A673 (cell line): ENCODE data around the gene TINAGL1. TPM values are rescaled to one million over a fixed set of nuclear protein-coding genes. Genes with fewer than 3 reads are reported as not detected.

Experiments
- BruUV-seq: library from RNA; stranded (reverse); fragments of 400-500 nt; replicated peaks from 2 replicates; lab custom pipeline; 2021; lab: Mats Ljungman, UMichigan
- CTCF ChIA-PET: fragments of 300-600 bp; sonication (Branson Sonifier 250); formaldehyde crosslinking; loops from one replicate; lab custom pipeline; 2022; ENCODE audit warnings: antibody characterized with exemption; lab: Charles Lee
- POLR2A ChIA-PET: fragments of 300-600 bp; sonication (Branson Sonifier 250); formaldehyde crosslinking; loops from one replicate; lab custom pipeline; 2022; ENCODE audit warnings: antibody characterized with exemption; ENCODE audit not compliant: low non-redundant PET; lab: Charles Lee
- DNase-seq: peaks from one replicate; pipeline ENCODE4 v3.0.0-alpha.2; 2015; ENCODE audit warnings: low spot score
- H3K27ac ChIP-seq: fragments of 200-600 bp; sonication (generic); 2 replicates; pipeline ENCODE4 v1.5.1; 2016; ENCODE audit warnings: mixed run types, low read depth, mild to moderate bottlenecking, mixed read lengths, antibody characterized with exemption, low read length; ENCODE audit not compliant: poor library complexity, severe bottlenecking
- H3K27me3 ChIP-seq: fragments of 200-600 bp; sonication (generic); replicated peaks from 2 replicates; pipeline ENCODE4 v1.6.1; 2017; ENCODE audit warnings: mixed run types, low read depth, mild to moderate bottlenecking, mixed read lengths, antibody characterized with exemption, low read length; ENCODE audit not compliant: insufficient read depth, poor library complexity
- H3K36me3 ChIP-seq: fragments of 200-600 bp; sonication (generic); 2 replicates; pipeline ENCODE4 v1.6.1; 2016; ENCODE audit warnings: mixed run types, mild to moderate bottlenecking, mixed read lengths, antibody characterized with exemption, low read length; ENCODE audit not compliant: insufficient read depth, poor library complexity, severe bottlenecking
- H3K4me1 ChIP-seq: fragments of 200-600 bp; sonication (generic); 2 replicates; pipeline ENCODE4 v1.6.1; 2017; ENCODE audit warnings: mixed run types, mild to moderate bottlenecking, mixed read lengths, antibody characterized with exemption, low read length; ENCODE audit not compliant: insufficient read depth, poor library complexity, severe bottlenecking
- H3K4me3 ChIP-seq: fragments of 200-600 bp; sonication (generic); 2 replicates; pipeline ENCODE4 v1.5.1; 2016; ENCODE audit warnings: low read depth, mixed run types, mild to moderate bottlenecking, mixed read lengths, low read length; ENCODE audit not compliant: poor library complexity, severe bottlenecking
- H3K9me3 ChIP-seq: fragments of 200-600 bp; sonication (generic); 2 replicates; pipeline ENCODE4 v1.6.1; 2016; ENCODE audit warnings: mixed run types, low read depth, mild to moderate bottlenecking, mixed read lengths, antibody characterized with exemption, low read length; ENCODE audit not compliant: poor library complexity, severe bottlenecking
- CTCF ChIP-seq: fragments of 300-800, 200-600 bp; sonication (generic); conservative IDR thresholded peaks from 2 replicates; pipeline ENCODE4 v1.5.1; 2017; ENCODE audit warnings: low read depth, mild to moderate bottlenecking, antibody characterized with exemption, low read length, moderate library complexity, mixed read lengths
- EZH2 ChIP-seq: fragments of 200-600 bp; sonication (generic); IDR thresholded peaks from 2 replicates; pipeline ENCODE4 v1.6.1; 2017; ENCODE audit warnings: borderline replicate concordance, low read depth, mild to moderate bottlenecking, mixed read lengths, antibody characterized with exemption, low read length; ENCODE audit not compliant: poor library complexity, severe bottlenecking
- intact Hi-C: fragments of 100-400 bp; cut with micrococcal nuclease; formaldehyde crosslinking; loops from one replicate; pipeline ENCODE4 v1.10.0; 2022; ENCODE audit not compliant: unreplicated experiment
- total RNA-seq: library from RNA; stranded (reverse); gene quantifications from 2 replicates; pipeline ENCODE4 v1.2.3, GENCODE V29; 2021

Gene TINAGL1
- total RNA-seq, 1 experiment from 2014 or later = not detected

- H3K27ac ChIP-seq = no peak overlapping the region
- ChIA-PET POLR2A (no interaction called here), CTCF (interaction anchor here (0.5 kb wide), 1 partner anchor 14 kb away, joined by 5 read pairs; no protein-coding TSS in a partner anchor)
- H3K4me3 ChIP-seq = no peak overlapping the region
- H3K27me3 ChIP-seq = no peaks in the 10 kb centered on the region
- intact Hi-C loops = no loop called here
- H3K36me3 ChIP-seq = no peaks in the 10 kb centered on the region
- TF ChIP-seq EZH2 (no peak), CTCF (no peak)
- no peaks in the 10 kb centered on the region for H3K4me1 ChIP-seq
- BruUV-seq = no TSS peak
- H3K9me3 ChIP-seq = no peaks in the 10 kb centered on the region
- DNase-seq = no peak
Measured at GRCh38 chr1:31579374-31579773, 3.1 kb downstream of the TINAGL1 start.

DNA sequence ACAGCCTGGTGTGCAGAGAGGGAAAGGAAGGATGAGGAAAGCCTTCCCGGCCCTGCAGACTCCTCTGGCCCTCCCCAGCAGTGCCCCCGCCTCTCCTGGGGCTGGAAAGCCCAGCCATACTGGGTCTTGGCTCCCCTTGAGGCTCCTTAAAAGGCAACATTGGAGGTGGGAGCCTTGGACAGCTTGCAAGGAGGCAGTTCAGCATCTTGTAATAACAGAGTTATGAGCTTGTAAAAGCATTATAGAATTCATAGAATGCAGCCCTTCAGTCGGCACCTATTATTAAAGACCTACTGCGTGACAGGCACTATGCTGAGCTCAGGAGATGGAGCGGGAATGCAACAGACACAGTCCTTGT, 4.2 kb downstream of the TINAGL1 start:
- ChIA-PET POLR2A (no interaction called here), CTCF (no interaction called here)
- BruUV-seq = no TSS peak
- TF ChIP-seq EZH2 = no peak
- Histone ChIP-seq H3K9me3 (no peaks in the 10 kb centered on the region), H3K4me3 (no peak overlapping the region), H3K4me1 (no peaks in the 10 kb centered on the region), H3K27ac (no peak overlapping the region), H3K36me3 (no peaks in the 10 kb centered on the region), H3K27me3 (no peaks in the 10 kb centered on the region)
- no peak for DNase-seq
- intact Hi-C loops = no loop called here

- no peaks in the 10 kb centered on the region for H3K4me1 ChIP-seq
- H3K36me3 ChIP-seq = no peaks in the 10 kb centered on the region
- DNase-seq = no peak
- H3K27me3 ChIP-seq = no peaks in the 10 kb centered on the region
- intact Hi-C loops = no loop called here
- no TSS peak for BruUV-seq
- ChIA-PET POLR2A (no interaction called here), CTCF (no interaction called here)
- no peaks in the 10 kb centered on the region for H3K9me3 ChIP-seq
- H3K27ac ChIP-seq = no peak overlapping the region
- no peak for TF ChIP-seq CTCF
- no peak for TF ChIP-seq EZH2
- no peak overlapping the region for H3K4me3 ChIP-seq
Measured at GRCh38 chr1:31580891-31581603, 4.7 kb downstream of the TINAGL1 start.
